HL-60 (cell line): ENCODE data around the gene TCEAL9.
"Not testable (repeated sequence)": the region's sequence is repeated elsewhere in the genome, so short reads cannot be mapped to it uniquely, and the experiment has no call there.

Experiments
- DNase-seq, 2 experiments: peaks; one replicate each; pipeline ENCODE4 v3.0.0-alpha.2; 2010 to 2020; ENCODE audit warnings: low read depth in 1 of 2, low spot score in 1 of 2
- H3K27ac ChIP-seq: fragments of 250-450 bp; sonication (Bioruptor Pico); replicated peaks from 2 replicates; pipeline ENCODE4 v1.5.1; 2020; ENCODE audit warnings: mild to moderate bottlenecking, moderate library complexity
- H3K27me3 ChIP-seq: fragments of 250-450 bp; sonication (Bioruptor Pico); 2 replicates; pipeline ENCODE4 v1.5.1; 2021; ENCODE audit warnings: mild to moderate bottlenecking, moderate library complexity; ENCODE audit not compliant: insufficient read depth, poor library complexity, severe bottlenecking
- H3K4me3 ChIP-seq: replicated peaks from 2 replicates; pipeline ENCODE4 v1.5.1; 2011; ENCODE audit warnings: mild to moderate bottlenecking, control low read depth, low read length; ENCODE audit not compliant: insufficient read depth
- CTCF ChIP-seq: IDR thresholded peaks from one replicate; pipeline ENCODE4 v1.5.1; 2011; ENCODE audit warnings: low read length, control low read depth, inconsistent platforms; ENCODE audit not compliant: insufficient read depth
- GABPA ChIP-seq: IDR thresholded peaks from 2 replicates; pipeline ENCODE4 v1.6.1; 2012; ENCODE audit warnings: low read depth
- POLR2AphosphoS5 ChIP-seq: IDR thresholded peaks from 2 replicates; pipeline ENCODE4 v1.6.1; 2012; ENCODE audit warnings: low read depth
- REST ChIP-seq: IDR thresholded peaks from 2 replicates; pipeline ENCODE4 v1.6.1; 2012; ENCODE audit warnings: low read depth; ENCODE audit not compliant: insufficient replicate concordance
- SPI1 ChIP-seq: IDR thresholded peaks from 2 replicates; pipeline ENCODE4 v1.6.1; 2012; ENCODE audit warnings: low read depth, mild to moderate bottlenecking, borderline replicate concordance

The TCEAL9 gene

DNA sequence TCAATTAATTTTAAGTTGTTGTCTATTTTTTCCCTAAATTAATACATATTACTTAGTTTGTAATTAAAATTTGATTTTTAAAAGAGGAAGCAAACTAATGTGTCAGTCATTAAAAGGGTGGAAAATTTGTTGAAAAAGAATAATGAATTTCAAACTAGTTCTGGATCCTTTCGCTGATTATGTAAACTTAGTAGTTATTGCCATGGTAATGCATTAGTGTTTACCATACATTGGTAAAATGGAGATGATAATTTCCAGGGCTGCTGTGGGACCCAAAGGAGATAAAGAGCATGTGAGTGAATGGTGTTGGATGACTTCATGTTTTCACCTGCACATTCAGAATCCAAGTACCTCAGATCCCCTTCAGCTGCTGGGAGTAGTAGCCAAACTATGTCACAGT is 26.6 kb downstream of the TCEAL9 start:
- H3K4me3 ChIP-seq = no peak overlapping the region
- no peaks in the 10 kb centered on the region for H3K27me3 ChIP-seq
- no peak for DNase-seq
- TF ChIP-seq GABPA = no peak
- no peak for TF ChIP-seq CTCF
- TF ChIP-seq POLR2AphosphoS5 = no peak
- no peak for TF ChIP-seq REST
- no peak for TF ChIP-seq SPI1
- no peak overlapping the region for H3K27ac ChIP-seq

DNA sequence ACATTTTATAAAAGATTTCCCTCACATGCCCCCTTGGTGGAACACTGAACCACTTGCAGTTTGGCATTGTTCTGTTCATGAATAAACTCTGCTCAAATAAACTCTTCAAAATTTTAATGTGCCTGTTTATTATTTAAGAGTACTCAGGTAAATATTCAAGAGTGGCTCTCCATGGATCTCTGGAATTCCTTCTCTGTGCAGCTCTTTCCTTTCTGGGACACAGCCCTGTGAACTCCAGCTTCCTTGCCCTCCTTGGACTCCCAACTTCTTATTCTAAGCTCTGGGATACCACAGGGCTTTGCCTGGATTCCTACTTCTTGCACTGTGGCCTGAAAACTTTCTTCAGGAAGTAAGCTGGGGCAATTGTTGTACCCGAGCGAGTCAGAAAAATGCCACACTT is 28.4 kb downstream of the TCEAL9 start:
- TF ChIP-seq POLR2AphosphoS5 = no peak
- no peak for TF ChIP-seq SPI1
- DNase-seq = no peak
- H3K27me3 ChIP-seq = no peaks in the 10 kb centered on the region
- no peak overlapping the region for H3K27ac ChIP-seq
- no peak overlapping the region for H3K4me3 ChIP-seq

- H3K27me3 ChIP-seq, H3K27ac ChIP-seq, DNase-seq, H3K4me3 ChIP-seq: not testable (repeated sequence)
Measured at GRCh38 chrX:103385283-103385830, 29.1 kb downstream of the TCEAL9 start.

DNA sequence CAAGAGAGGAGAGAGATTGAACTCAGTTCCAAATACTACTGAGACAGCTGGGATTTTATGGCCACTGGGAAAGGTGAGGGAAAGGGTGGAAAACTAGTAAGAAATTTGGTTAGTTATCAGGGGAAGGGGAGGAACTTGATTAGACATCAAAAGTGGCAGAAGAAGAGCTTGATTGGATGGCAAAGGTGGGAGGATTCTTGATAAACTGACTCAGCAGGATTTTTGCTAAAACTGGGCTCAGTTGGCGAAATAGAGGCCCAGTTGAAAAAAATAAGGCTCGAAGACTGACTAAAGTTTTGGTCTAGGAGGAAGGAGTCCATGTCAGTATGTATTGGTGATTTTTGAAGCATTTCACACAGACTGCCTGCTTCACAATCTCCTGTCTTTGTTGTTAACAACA is 30.0 kb downstream of the TCEAL9 start:
- DNase-seq = no peak
- H3K4me3 ChIP-seq = no peak overlapping the region
- no peak overlapping the region for H3K27ac ChIP-seq
- H3K27me3 ChIP-seq = no peaks in the 10 kb centered on the region
- TF ChIP-seq CTCF (no peak), GABPA (no peak), POLR2AphosphoS5 (no peak), REST (no peak), SPI1 (no peak)

DNA sequence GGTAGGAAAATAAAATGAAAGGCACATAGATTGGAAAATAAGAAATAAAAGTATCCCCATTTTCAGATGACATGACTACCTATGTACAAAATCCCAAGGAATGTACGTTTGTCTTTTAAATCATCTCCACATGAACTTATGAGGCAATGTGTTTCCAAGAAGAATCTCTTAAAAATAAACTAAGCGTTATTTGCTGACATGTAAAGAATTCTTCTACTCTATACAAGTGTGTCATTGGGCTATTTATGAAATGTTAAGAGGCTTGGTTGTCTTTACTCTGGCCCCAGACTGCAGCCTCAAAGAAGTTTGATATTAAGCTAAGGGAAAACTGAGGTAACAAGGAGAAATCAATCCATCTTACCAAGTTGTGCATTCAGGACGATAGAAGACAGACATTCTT is 37.2 kb downstream of the TCEAL9 start:
- Histone ChIP-seq H3K27me3 (peaks cover 2% of the 10 kb centered on the region), H3K4me3 (no peak overlapping the region), H3K27ac (no peak overlapping the region)
- no peak for TF ChIP-seq POLR2AphosphoS5
- no peak for TF ChIP-seq REST
- TF ChIP-seq GABPA = no peak
- no peak for TF ChIP-seq SPI1
- no peak for TF ChIP-seq CTCF
- no peak for DNase-seq
